GM19025 (cell line): ENCODE measurements around the gene WDR86.

Source experiments
- ATAC-seq: cut with Tn5 transposase; IDR thresholded peaks from one replicate; pipeline ENCODE4 v1.9.1; 2021; ENCODE audit warnings: mild to moderate bottlenecking, low read depth, moderate library complexity; ENCODE audit not compliant: unreplicated experiment

WDR86 gene

GRCh38 chr7:151408839-151409666, 785 bp downstream of the WDR86 start:
- no peak for ATAC-seq

GRCh38 chr7:151408498-151408838, 1.4 kb downstream of the WDR86 start:
- no peak for ATAC-seq

- ATAC-seq = no peak
These were observed 2.8 kb downstream of the WDR86 start for GRCh38 chr7:151406886-151407583.

GRCh38 chr7:151406051-151406875, 3.6 kb downstream of the WDR86 start:
- no peak for ATAC-seq

GRCh38 chr7:151405588-151405987, 4.2 kb downstream of the WDR86 start:
- no peak for ATAC-seq

GRCh38 chr7:151405056-151405455, 4.8 kb downstream of the WDR86 start:
- no peak for ATAC-seq

GRCh38 chr7:151404216-151405011, 5.4 kb downstream of the WDR86 start:
- ATAC-seq = no peak

GRCh38 chr7:151403764-151404163, 6.1 kb downstream of the WDR86 start:
- no peak for ATAC-seq

- ATAC-seq = no peak
These were observed 7.6 kb downstream of the WDR86 start for GRCh38 chr7:151402029-151402835.

GRCh38 chr7:151400626-151401315, 9.1 kb downstream of the WDR86 start:
- no peak for ATAC-seq

GRCh38 chr7:151399906-151400305, 9.9 kb downstream of the WDR86 start:
- no peak for ATAC-seq

GRCh38 chr7:151399305-151399601, 10.6 kb downstream of the WDR86 start:
- ATAC-seq = no peak

GRCh38 chr7:151398446-151399304, 11.2 kb downstream of the WDR86 start:
- ATAC-seq = no peak

GRCh38 chr7:151397026-151397425, 12.8 kb downstream of the WDR86 start:
- ATAC-seq = no peak

- no peak for ATAC-seq
These were observed 13.4 kb downstream of the WDR86 start for GRCh38 chr7:151396328-151396970.

- ATAC-seq = no peak
These were observed 14.8 kb downstream of the WDR86 start for GRCh38 chr7:151395036-151395367.

GRCh38 chr7:151394076-151395035, 15.5 kb downstream of the WDR86 start:
- ATAC-seq = no peak
